PFSK-1 (cell line): Measurements from ENCODE around the gene RGS6.

ENCODE experiments used
- FOXP2 ChIP-seq: optimal IDR thresholded peaks from 2 replicates; pipeline ENCODE3; 2011; ENCODE audit warnings: borderline replicate concordance, control low read depth, inconsistent platforms; ENCODE audit not compliant: insufficient read depth; ENCODE audit errors: extremely low read length, extremely low read depth
- POLR2AphosphoS5 ChIP-seq: IDR thresholded peaks from 2 replicates; pipeline ENCODE4 v1.6.1; 2012; ENCODE audit warnings: low read depth, mild to moderate bottlenecking, control low read depth, low read length, moderate library complexity
- REST ChIP-seq, 2 experiments: IDR thresholded peaks; 2 replicates each; pipeline versions ENCODE4 v1.6.1 to v1.8.0; 2011 to 2012; ENCODE audit warnings: low read depth in 2 of 2, low read length in 2 of 2, control low read depth in 1 of 2, inconsistent platforms in 1 of 2, mild to moderate bottlenecking in 1 of 2, moderate library complexity in 1 of 2; ENCODE audit not compliant: insufficient read depth in 1 of 2
- SIN3A ChIP-seq: IDR thresholded peaks from 2 replicates; pipeline ENCODE4 v1.6.1; 2012; ENCODE audit warnings: mild to moderate bottlenecking, low read length, moderate library complexity, borderline replicate concordance; ENCODE audit not compliant: insufficient read depth
- TAF1 ChIP-seq: IDR thresholded peaks from 2 replicates; pipeline ENCODE4 v1.6.1; 2012; ENCODE audit warnings: low read length, control low read depth, borderline replicate concordance; ENCODE audit not compliant: insufficient read depth

GRCh38 chr14:72500234-72500838 is 568.1 kb downstream of the RGS6 start:
- TF ChIP-seq POLR2AphosphoS5 (no peak), REST (IDR thresholded peaks at IDR 0.05; ENCODE audit: insufficient read depth in 1 of 2, low read depth in 2 of 2, low read length in 2 of 2) (no peak), TAF1 (no peak), SIN3A (no peak), FOXP2 (no peak)
